Activated B cell treated with CpG ODN at 0.5 μM for 24 hours (primary cell): ENCODE measurements around the gene NEGR1. TPM values are rescaled to one million over a fixed set of nuclear protein-coding genes. Genes with fewer than 3 reads are reported as not detected.

Source experiments
- ATAC-seq: fragments of 200-7000 bp; cut with Tn5 transposase; one replicate; pipeline ENCODE4 v1.10.0; 2021; ENCODE audit warnings: low read depth, mild to moderate bottlenecking, moderate library complexity
- CTCF ChIA-PET: fragments of 350-600 bp; sonication (Branson Sonifier 250); formaldehyde crosslinking; loops from one replicate; lab custom pipeline; 2021; ENCODE audit warnings: antibody characterized with exemption; lab: Charles Lee
- POLR2A ChIA-PET: fragments of 350-600 bp; sonication (Branson Sonifier 250); formaldehyde crosslinking; loops from one replicate; lab custom pipeline; 2021; ENCODE audit warnings: antibody characterized with exemption; lab: Charles Lee
- DNase-seq: peaks from one replicate; pipeline ENCODE4 v3.0.0; 2022
- H3K27ac Mint-ChIP-seq: one replicate; pipeline ENCODE4 v1.8.0; 2020; ENCODE audit warnings: mixed read lengths
- H3K27me3 Mint-ChIP-seq: one replicate; pipeline ENCODE4 v1.8.0; 2021; ENCODE audit warnings: mixed read lengths
- H3K36me3 Mint-ChIP-seq: one replicate; pipeline ENCODE4 v1.8.0; 2021; ENCODE audit warnings: low read depth, mixed read lengths
- H3K4me1 Mint-ChIP-seq: one replicate; pipeline ENCODE4 v1.8.0; 2021; ENCODE audit warnings: mixed read lengths
- H3K4me3 Mint-ChIP-seq: one replicate; pipeline ENCODE4 v1.8.0; 2020; ENCODE audit warnings: mild to moderate bottlenecking, mixed read lengths
- H3K9me3 Mint-ChIP-seq: one replicate; pipeline ENCODE4 v1.8.0; 2020; ENCODE audit warnings: mixed read lengths
- CTCF ChIP-seq: fragments of 200-600 bp; IDR thresholded peaks from one replicate; pipeline ENCODE4 v1.8.0; 2022; ENCODE audit warnings: antibody characterized with exemption, mild to moderate bottlenecking
- intact Hi-C: fragments of 100-400 bp; cut with micrococcal nuclease; formaldehyde crosslinking; loops from one replicate; pipeline ENCODE4 v1.15.1; 2024
- total RNA-seq: library from RNA; stranded (reverse); gene quantifications from 2 replicates; pipeline ENCODE4 v1.2.3, GENCODE V29; 2022

The NEGR1 gene
- total RNA-seq, 1 donor from 2014 or later: not detected

DNA sequence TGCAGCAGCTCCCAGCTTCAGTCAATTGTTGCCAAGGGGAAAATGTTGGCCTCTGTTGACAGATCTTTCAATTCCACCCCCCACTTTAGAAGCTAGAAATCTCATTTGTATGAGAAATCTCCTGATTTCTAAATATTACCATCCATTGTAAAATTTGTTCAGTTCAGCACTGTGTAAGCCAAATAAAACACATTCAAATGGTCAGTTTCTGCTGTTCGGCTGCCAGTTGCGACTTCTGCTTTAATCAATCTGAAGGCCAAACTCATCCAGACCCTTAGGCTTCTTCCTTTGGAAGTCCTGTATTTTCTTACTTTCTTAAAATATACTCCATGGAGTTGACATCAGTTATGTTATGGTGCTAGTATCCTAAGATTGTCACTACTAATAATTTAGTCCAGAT, 920.3 kb downstream of the NEGR1 start:
- Mint-ChIP-seq H3K9me3 (peaks cover 13% of the 10 kb centered on the region), H3K36me3 (no peaks in the 10 kb centered on the region), H3K27me3 (no peaks in the 10 kb centered on the region), H3K27ac (no peak overlapping the region), H3K4me3 (no peak overlapping the region), H3K4me1 (no peaks in the 10 kb centered on the region)
- intact Hi-C loops: no loop called here
- ChIA-PET CTCF (no interaction called here), POLR2A (no interaction called here)
- no peak for TF ChIP-seq CTCF
- ATAC-seq (no peak), DNase-seq (no peak)

GRCh38 chr1:71357708-71358107, 924.6 kb downstream of the NEGR1 start:
- Mint-ChIP-seq H3K4me3 (no peak overlapping the region), H3K36me3 (no peaks in the 10 kb centered on the region), H3K4me1 (no peaks in the 10 kb centered on the region), H3K27ac (no peak overlapping the region), H3K27me3 (no peaks in the 10 kb centered on the region), H3K9me3 (peaks cover 21% of the 10 kb centered on the region)
- intact Hi-C loops: no loop called here
- ATAC-seq: no peak
- ChIA-PET CTCF (no interaction called here), POLR2A (no interaction called here)
- DNase-seq: no peak
- no peak for TF ChIP-seq CTCF

DNA sequence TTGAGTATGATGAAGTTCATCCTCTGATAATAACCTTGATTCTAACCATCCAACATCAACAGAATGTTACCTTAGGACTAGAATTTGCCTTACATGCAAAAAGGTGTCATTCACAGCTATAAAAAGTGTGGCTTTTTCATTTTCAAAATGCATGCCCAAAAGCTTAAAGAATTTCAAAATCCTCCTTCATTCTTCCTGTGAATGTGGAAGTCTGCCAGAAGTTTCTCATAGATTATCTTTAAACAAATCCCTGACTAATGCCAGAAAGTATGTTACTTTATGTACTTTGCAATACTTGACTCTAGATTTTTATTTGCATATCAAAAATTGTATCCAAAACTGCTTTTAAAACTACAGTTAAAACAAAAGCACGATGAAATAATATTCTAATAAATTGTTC, 930.9 kb downstream of the NEGR1 start:
- ChIA-PET POLR2A (no interaction called here), CTCF (no interaction called here)
- peaks cover 7% of the 10 kb centered on the region for H3K9me3 Mint-ChIP-seq
- ATAC-seq: no peak
- intact Hi-C loops: no loop called here
- DNase-seq: no peak
- no peaks in the 10 kb centered on the region for H3K36me3 Mint-ChIP-seq
- no peaks in the 10 kb centered on the region for H3K27me3 Mint-ChIP-seq
- no peaks in the 10 kb centered on the region for H3K4me1 Mint-ChIP-seq
- no peak overlapping the region for H3K4me3 Mint-ChIP-seq
- TF ChIP-seq CTCF: no peak
- no peak overlapping the region for H3K27ac Mint-ChIP-seq

- H3K27ac Mint-ChIP-seq: no peak overlapping the region
- no peak for TF ChIP-seq CTCF
Measured at GRCh38 chr1:71350805-71351204, 931.5 kb downstream of the NEGR1 start.

DNA sequence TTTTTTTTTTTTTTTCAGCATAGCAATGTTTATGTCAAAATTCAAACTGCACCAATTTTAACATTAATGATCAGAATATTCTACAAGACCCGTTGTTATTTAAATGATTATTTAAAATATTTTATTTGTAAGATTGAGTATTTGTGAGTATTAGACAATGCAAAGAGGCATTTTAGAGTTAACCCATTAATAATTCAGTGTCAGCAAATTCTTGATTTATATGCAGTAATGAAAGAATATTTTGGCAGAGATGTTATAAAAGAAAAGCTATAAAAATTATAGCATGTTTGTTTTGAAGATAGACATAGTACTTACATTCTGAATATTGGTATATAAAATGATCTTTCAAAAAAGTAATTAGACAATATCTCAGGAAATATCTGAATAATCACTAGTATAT, 932.0 kb downstream of the NEGR1 start:
- intact Hi-C loops: no loop called here
- CTCF ChIA-PET: no interaction called here
- Mint-ChIP-seq H3K27ac (no peak overlapping the region), H3K27me3 (no peaks in the 10 kb centered on the region), H3K4me3 (no peak overlapping the region), H3K36me3 (no peaks in the 10 kb centered on the region), H3K4me1 (no peaks in the 10 kb centered on the region), H3K9me3 (peaks cover 6% of the 10 kb centered on the region)
- TF ChIP-seq CTCF: no peak
- DNase-seq (no peak), ATAC-seq (no peak)
- POLR2A ChIA-PET: no interaction called here

More at GRCh38 chr1:71350805-71351204, 931.5 kb downstream of the NEGR1 start:
- ATAC-seq: no peak
- no peak for DNase-seq
- Mint-ChIP-seq H3K36me3 (no peaks in the 10 kb centered on the region), H3K9me3 (peaks cover 6% of the 10 kb centered on the region), H3K4me1 (no peaks in the 10 kb centered on the region), H3K27me3 (no peaks in the 10 kb centered on the region), H3K4me3 (no peak overlapping the region)
- ChIA-PET CTCF (no interaction called here), POLR2A (no interaction called here)
- intact Hi-C loops: no loop called here
